Measurements from ENCODE around the gene CA12.
"Not testable (repeated sequence)": the region's sequence is repeated elsewhere in the genome, so short reads cannot be mapped to it uniquely, and the experiment has no call there.

CA12 gene

DNA sequence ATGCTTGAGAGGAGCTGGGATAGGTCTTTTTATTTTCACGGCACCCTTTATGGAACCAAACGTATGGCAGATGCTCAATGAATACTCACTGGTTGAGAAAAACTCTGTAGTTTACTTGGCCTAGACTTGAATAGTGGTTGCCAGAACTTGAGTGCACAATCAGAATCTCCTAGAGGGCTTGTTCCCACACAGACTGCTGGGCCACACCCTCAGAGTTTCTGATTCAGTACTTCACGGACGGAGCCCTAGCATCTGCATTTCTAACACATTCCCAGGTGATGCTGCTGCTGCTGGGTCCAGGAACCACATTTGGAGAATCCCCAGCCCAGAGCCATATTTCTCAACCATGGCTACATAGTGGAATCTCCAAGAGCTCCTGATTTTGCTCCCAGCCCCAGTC is 24.6 kb downstream of the CA12 start:
- no peak for DNase-seq (ENCODE audit: low spot score)

DNA sequence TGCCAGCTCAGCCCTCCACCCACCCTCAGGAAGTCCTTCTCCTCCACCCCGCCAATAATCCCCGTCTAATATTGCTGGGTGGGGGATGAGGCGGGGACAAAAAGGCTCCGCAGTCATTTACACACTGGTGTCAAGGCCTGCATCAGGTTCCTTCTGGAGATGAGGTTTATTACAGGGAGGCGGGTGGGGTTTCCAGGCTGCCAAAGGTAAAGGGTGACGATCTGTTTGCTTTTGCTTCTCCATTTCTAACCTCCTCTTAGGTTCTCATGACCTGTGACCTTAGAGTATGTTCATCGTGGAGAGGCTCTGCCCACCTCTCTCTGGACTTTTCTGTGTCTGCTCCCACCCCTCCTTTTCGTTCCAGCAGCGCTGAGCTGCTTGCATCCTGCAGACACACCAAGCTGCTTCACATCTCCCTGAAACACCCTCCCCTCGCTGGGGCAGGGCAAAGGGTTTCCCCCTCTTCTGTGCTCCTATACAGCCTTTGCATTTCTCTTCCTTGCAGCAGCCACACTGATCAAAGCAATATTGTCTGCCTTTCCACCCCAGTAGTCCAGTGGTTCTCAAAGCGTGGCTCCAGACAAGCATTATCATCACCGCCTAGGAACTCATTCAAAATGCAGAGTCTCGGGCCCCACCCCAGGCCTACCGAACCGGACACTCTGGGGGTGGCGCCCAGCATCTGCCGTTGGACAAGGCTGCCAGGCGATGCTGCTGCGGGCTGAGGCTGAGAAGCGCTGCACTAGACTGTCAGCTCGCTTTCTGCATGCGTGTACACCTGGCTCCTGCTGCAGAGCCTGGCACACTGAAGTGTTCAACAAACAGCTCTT is 26.6 kb downstream of the CA12 start:
- DNase-seq (ENCODE audit: low spot score) = no peak

GRCh38 chr15:63353887-63354286 is 27.8 kb downstream of the CA12 start:
- no peak for DNase-seq (ENCODE audit: low spot score)

DNA sequence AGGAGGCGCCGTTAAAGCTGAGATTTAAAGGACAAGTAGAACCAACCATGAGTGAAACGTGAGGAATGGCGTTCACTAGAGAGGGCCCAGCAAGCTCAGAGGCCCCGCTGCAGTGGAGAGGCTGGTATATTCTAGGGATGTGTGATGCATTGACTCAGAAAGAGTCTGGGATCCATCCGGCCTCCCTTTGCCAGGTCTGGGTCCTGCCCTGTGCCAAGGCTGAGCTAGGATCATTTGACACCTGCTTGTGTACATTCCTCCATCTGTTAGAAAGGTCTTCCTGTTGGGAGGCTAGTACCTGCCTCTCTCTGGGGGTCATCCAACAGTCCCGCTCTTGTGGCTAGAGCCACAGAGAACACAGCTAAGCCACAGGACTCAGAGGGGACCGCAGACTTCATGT is 28.4 kb downstream of the CA12 start:
- DNase-seq (ENCODE audit: low spot score) = no peak

DNA sequence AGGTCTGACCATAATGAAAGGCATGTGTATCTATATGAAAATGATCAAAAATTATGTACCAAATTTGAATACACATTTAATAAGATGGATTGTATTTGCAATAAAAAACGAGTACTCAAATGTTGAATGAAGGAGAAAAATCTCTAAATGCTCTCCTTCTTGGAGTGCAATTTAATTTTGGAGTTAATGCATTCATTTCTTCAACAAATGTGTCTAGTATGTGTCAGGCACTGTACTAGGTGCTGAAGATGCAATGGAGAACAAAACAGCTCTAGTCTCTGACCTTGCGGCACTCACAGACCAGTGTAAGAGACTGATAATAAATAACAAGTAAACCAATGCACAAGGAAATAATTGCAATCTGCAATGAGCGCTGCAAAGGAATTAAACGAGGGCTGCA is 28.8 kb downstream of the CA12 start:
- no peak for DNase-seq (ENCODE audit: low spot score)

DNA sequence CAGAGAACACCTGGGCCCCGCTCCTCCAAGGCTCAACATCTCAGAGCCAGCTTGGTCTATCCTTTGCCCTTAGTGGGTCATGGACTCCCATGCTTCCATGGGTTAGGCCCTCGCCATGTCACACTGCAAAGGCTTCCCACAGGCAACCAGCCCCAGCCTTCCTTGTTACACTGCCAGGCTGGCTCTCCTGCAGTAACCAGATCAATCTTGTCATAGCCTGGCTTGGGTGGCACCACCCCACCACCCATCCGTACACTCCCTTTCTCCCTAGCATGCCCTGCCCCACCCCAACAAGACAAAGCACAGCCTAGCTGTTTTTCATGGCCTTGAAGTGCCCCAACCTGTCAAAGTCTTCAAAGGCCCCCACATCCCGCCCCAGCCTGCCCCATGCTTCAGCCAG is 30.5 kb downstream of the CA12 start:
- DNase-seq (ENCODE audit: low spot score) = no peak

- DNase-seq (ENCODE audit: low spot score) = no peak
These were observed 31.4 kb downstream of the CA12 start for GRCh38 chr15:63350178-63350621.

GRCh38 chr15:63349621-63350020 is 32.0 kb downstream of the CA12 start:
- DNase-seq (ENCODE audit: low spot score) = no peak

GRCh38 chr15:63349156-63349555 is 32.5 kb downstream of the CA12 start:
- DNase-seq (ENCODE audit: low spot score) = no peak

DNA sequence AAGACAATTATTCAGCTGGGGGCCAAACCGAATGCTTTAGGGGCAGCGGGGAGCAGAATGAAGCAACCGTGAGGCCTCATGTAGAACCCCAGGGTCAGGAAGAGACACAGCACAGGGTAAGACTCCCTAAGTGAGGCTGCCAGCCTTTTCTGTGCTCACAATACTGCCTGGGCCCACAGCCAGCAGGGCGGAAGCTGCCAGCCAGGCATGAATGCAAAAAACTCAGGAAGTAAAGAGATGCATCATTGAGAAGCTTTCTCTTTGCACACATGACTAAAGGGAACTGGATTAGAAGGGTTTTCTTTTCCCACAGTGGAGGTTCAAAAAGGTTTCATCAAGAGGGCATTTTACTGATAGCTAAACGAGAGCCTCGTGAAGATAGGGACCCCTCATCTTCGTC is 33.3 kb downstream of the CA12 start:
- no peak for DNase-seq (ENCODE audit: low spot score)

DNA sequence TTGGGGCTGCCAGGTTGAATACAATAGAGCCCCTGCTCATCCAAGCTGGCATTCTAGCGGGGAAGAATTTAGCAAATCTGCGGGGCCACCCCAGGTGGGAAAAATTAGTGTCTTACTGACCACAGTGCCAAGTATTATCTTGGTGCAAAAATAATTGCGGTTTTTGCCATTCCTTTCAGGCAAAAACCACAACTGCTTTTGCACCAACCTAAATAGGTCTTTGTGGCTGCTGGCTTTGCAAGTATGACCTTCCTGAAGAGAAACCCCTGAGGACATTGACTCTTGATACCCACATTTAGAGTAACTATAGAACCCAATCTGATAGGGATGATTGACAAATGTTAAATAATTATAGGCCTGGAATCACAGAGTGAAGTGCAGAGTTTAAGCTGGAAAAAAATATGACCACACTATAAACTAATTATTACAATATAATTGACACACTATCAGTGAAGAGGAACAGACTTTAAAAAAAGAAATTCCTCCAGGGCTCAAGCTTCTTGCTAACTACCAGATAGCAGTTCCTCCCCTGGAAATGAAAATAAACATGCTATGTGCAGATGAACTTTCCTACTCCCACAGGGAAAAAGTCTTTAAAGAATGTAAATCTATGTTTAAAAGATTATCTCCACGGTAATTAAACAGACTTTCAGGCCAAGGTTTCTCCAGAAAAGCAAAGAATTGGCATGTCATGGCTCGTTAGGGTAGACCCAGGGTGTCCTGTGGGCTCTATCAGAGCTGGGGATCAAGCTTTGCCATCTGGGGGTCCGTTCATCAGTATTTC is 34.4 kb downstream of the CA12 start:
- no peak for DNase-seq (ENCODE audit: low spot score)

GRCh38 chr15:63345391-63345752 is 36.3 kb downstream of the CA12 start:
- no peak for DNase-seq (ENCODE audit: low spot score)

- DNase-seq (ENCODE audit: low spot score) = no peak
These were observed 36.8 kb downstream of the CA12 start for GRCh38 chr15:63344731-63345390.

- not testable (repeated sequence) for DNase-seq (ENCODE audit: low spot score)
These were observed 38.6 kb downstream of the CA12 start for GRCh38 chr15:63342996-63343562.

GRCh38 chr15:63341898-63342297 is 39.7 kb downstream of the CA12 start:
- DNase-seq (ENCODE audit: low spot score) = no peak

DNA sequence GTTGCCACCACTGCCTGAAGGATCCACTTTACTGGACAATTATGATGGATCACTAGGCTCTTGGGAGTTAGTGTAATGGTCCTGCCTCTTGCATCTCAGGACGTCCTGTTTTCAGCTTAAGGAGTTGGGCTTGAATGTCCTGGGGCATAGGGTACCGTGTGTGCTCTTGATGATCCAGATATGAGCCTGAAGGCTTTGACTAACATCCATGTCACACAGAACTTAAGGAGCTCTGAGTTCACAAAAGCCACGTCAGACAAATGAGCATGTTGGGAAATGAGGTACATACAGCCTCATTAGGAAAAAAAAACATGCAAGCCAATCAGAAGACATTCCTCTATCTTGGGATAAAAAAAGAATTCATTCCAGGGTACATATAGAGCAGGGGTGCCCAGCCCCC is 40.8 kb downstream of the CA12 start:
- no peak for DNase-seq (ENCODE audit: low spot score)

DNA sequence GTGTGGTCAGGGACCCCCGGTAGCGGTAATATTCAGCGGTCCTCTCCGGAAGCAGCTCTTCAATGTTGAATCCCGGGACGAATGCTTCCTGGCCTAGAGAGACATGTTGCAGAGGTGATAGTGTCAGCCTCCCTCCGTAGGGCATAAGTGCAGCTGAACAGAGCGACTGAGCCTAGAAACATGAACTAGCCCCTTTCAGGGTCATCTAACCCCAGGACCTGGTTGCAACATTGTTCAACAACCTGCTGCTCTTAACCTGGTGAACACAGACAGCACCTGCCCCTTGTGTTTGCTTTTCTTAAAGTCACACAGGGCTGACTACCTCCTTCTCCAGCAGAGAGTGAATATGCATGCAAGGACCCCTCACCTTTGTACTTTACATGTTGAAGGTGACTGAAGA is 41.3 kb downstream of the CA12 start:
- DNase-seq (ENCODE audit: low spot score) = no peak

GRCh38 chr15:63339836-63340235 is 41.8 kb downstream of the CA12 start:
- DNase-seq (ENCODE audit: low spot score) = no peak

GRCh38 chr15:63339006-63339766 is 42.5 kb downstream of the CA12 start:
- DNase-seq (ENCODE audit: low spot score) = no peak

DNA sequence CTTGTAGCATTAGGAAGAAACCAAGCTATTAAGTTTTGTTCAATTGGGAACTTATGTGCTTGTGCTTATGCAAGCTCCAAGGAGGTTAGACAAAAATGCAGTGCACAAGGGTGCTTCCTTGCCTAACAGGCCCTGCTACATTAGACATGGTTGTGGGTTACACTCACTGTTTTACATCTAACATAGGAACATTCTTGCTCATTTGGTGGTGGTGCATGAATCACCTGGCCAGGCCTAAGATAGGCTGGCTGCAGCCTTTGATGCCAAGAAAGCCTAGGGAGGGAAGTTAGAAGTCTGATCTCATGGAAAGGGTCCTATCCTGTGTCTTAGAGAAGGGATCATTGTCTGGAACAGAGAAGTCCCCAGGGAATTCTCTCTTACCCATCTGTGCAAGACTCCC is 43.5 kb downstream of the CA12 start:
- no peak for DNase-seq (ENCODE audit: low spot score)

GRCh38 chr15:63337046-63337445 is 44.6 kb downstream of the CA12 start:
- no peak for DNase-seq (ENCODE audit: low spot score)
